Measurements from ENCODE around the gene CLIP4.

The CLIP4 gene

DNA sequence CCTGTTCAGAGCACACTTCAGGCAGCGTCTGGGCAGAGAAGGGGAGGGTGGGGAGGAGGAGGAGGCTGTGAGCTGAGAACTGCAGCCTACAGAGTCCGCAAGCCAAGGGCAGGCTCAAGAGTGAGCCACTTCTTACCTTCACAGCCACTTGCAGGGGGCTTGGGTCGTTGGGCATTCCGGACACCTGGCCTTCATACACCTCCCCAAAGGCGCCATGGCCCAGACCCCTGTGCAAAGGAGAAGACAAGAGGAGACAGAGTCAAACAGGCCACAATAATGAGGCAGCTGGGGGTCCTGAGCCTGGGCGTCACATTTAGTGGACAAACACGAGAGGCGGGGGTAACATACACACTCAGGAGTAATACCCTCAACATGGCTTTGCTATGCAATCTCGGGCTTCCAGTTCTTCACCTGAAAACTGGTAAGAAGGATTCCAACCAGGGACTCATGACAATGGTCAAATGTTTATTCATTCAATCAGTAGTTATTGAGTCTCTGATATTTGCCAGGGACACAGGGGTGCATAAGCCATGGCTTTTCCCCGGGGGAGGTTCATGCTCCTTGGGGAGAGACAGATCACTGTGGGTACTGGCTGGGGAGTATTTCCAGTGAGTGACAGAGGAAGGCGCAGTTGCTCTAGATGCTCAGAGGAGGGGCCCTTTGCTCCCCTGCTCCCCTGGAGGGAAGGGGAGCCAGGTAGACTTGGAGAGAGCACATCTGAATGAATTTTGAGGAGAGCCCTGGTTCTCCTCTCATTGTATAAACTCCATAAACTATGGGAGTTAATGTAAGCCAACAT is 107.4 kb downstream of the CLIP4 start:
- DNase-seq (ENCODE audit: low read depth in 2 of 2): no peak

DNA sequence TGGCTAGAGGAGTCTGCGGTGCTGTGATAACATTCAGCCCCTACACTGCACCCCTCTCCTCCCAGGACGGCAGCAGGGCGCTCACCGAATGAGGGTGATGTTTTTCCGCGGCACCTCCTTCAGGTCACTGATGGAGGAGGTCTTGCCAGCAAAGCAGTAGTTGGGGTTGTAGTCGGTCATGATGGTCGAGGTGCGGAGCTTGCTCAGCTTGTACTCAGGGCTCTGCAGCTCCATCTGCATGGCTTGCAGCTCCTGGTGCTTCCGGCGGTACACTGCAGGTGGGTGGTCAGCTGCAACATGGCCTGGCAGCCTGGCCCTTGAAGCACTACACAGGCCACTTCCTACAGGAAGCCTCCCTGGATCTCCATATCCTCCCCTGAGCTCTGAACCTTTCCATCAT is 108.0 kb downstream of the CLIP4 start:
- DNase-seq (ENCODE audit: low read depth in 2 of 2): no peak

DNA sequence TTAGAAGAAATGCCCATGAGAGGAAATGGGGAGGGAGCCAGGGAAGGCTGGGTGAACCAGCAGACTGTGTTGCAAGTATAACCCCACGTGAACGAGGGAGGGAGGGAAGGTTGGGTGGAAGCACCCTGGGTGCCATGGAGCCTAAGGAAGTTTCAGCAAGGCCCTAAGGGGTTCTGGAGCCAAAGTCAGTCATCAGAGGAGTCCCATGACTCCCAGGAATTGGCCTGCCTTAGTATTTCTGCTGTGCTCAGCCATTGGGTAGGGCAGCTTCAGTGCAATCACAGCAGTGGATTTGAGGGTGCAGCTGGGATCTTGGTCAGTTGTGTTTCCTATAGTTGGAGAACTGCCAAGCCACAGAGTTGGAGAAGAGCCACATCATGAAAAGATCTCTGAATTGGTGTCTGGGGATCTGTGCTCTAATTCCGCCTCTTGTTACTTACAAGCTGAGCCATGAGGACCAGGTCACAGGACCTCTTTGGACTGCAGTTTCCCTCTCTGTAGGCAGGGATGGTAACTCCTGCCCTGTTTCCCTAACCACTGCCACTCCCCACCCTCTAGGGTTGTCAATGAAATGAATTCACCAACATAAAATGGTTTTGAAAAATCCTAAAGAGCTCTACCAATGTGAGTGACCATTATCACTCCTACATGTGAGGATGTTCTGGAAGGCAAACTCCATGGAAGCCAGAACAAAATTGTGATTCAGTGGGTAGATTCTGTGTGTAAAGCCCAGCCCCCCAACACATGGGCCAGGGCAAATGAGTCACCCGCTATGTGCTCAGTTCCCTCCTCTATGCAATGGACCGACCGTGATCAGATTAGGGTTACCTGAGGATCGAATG is 108.9 kb downstream of the CLIP4 start:
- DNase-seq (ENCODE audit: low read depth in 2 of 2): no peak

DNA sequence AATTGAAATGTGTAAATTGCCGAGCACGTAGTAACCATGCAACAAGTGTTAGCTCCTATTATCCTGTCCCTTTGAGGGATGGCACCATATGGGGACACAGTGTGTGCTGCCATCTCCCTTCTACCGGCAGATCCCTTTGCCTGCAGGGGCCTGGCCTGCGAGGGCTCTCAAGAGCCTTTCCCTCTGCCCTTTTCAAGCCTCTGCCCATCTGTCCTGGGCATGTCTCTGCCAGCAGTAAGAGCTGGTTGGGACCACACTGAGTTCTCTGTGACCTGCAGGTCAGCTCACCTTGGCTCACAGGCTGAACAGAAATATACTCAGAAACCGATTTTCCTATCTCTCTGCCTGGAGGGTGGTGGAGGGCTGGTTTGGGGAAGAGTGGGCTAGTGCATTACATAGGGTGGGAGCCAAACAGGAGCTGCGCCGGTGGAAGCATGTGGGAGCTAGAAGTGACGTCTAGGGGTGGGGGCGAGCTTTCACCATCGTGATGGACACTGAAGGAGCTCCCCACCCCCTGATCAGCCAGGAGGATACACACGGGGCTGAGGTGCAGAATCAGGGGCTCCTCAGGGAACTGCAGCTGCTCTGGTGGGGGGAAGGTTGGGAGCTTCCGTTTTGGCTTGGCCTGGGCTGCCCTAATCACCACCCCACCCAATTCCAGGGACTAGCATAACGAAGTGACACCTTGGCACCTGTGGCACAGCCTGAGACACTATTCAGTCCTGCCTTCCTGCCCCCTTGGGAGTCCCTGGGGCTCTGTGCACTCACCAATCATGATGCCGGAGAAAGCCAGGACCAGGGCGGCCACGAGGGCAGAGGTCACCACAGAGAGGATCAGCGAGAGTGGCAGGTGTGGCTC is 109.7 kb downstream of the CLIP4 start:
- DNase-seq (ENCODE audit: low read depth in 2 of 2): no peak

DNA sequence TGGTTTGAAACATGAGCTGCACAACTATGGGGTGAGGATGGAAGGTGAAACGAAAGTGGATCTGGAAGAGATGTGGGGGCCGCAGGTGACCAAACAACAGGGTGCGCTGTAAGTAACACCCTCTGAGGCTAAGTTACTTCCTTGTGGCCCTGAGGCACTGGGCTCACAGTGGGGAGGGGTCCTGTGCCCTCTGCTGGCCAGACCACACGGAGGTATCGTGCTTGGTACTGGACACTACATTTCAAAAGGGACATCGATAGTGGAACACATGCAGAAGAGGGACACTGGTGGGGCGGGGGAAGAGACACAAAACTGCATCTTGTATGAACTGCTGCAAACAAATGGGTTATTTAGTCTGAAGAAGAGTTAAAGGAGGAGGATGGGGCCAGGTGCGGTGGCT is 110.6 kb downstream of the CLIP4 start:
- DNase-seq (ENCODE audit: low read depth in 2 of 2): no peak

DNA sequence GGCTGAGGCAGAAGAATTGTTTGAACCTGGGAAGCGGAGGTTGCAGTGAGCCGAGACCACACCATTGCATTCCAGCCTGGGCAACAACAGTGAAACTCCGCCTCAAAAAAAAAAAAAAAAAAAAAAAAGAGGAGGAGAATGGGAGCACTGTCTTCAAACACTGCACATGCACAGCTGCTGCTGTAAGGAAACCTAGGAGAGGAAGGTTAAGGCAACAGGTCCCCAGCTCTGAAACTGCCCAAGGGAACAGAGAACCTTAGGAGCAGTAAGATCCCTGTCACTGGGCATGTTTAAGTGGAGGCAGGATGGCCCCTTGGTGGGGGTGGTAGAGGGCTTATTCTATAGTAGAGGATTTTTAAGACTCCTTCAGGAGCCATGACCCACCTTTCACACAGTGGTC is 111.2 kb downstream of the CLIP4 start:
- no peak for DNase-seq (ENCODE audit: low read depth in 2 of 2)

DNA sequence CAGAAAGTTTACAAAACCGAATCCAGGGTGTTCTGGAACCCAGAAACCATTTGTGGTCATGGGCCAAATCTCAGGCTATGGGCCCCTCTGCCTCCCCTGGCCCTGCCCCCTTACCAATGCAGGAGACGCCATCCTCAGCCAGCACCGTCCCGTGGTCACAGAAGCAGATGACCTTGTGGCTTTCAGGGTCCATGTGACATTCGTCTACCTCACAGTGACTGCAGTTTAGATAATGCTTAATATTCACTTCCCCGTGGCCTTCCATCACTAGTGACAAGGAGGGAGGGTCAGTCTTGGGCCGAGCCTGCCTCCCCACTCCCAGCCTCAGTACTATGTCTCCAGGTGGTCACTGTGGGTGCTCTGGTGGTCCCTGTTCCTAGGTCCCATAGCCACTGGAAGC is 111.6 kb downstream of the CLIP4 start:
- DNase-seq (ENCODE audit: low read depth in 2 of 2): no peak

DNA sequence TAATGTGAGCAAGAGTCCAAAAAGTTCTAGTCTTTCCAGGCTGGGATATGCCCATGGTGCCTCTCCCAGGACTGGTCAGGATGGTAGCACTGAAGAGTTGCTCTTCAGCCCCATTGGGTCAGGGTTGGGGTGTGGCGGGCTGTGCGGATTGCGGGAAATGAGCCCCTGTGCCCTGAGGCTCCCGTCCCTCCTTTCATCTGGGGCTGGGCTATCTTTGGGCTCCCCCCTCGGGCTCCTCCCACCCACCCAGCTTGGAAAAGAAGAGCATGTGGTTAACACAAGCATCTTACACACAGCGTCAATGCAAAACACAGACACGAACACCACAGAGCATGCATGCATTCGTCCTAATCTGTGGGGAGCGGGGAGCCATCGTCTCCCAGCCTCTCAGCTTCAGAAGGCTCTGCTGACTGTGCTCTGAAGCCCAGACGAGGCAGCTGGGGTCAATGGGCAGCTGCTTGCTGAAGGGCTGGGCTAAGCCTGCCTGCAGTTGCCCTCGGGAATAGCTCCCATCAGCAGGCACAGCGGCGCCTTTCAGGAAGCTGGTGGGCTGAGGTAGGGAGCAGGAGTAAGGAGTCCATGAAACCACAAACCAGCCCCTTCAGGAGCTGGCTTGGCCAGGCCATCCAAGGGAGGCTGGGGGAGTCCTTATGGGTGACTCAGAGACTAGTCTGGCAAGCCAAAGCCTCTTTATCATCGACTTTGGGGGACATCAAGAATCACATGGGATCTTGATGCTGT is 112.9 kb downstream of the CLIP4 start:
- no peak for DNase-seq (ENCODE audit: low read depth in 2 of 2)

DNA sequence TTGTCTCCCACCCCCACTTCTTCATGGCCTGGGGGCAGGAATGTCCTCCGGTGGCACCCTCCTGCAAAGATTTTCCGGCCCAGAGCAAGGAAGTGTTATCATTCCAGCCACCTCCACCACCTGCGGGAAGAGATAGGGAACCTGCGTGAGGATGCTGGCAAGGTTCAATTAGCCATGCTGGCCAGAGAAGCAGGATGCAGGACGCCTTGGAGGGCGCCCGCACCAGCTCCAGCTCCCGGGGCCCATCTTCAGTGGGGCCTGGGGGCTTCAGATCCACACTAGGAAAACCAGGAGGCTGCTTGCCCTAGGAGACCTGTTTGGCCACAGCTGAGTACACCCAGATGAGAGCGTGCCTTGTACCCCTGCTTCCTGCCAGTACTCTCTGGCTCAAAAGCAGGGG is 113.7 kb downstream of the CLIP4 start:
- DNase-seq (ENCODE audit: low read depth in 2 of 2): no peak

DNA sequence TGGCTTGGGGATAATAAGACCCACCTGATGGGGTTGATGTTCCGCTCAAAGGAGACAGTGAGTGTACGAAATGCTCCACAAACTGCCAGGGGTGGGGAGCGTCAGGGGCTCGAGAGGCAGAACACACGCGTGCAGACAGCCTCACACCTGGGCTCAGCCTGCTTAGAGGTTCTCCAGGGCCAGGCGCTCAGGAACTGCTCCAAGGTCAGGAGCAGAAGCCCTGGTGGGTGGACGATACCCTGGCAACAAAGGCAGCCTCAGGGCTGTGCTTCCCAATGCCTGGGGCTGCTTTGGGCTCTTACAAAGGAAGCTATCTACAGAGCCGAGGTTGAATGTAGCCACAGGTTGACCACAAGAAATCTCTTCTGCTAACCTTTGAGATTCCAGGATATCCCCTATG is 114.4 kb downstream of the CLIP4 start:
- DNase-seq (ENCODE audit: low read depth in 2 of 2): no peak

DNA sequence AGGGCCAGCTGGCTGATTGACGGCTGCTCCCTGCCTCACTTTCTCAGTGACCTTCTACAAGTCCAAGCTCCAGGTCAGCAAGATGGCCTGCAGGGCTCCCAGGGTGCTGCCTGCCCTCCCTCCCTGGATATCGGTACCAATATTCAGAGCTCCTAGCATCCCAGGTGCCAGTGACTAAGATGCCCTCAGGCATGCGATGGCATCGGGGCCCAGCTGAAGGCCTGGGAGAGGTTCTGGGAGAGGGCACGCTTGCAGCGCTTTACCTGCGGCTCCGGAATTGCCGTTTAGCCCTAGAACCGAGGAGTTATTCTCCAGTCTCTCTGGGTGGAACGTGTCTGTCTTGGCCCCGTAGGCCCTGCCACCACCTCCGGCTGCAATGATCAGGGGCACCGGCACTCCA is 116.8 kb downstream of the CLIP4 start:
- DNase-seq (ENCODE audit: low read depth in 2 of 2): no peak

DNA sequence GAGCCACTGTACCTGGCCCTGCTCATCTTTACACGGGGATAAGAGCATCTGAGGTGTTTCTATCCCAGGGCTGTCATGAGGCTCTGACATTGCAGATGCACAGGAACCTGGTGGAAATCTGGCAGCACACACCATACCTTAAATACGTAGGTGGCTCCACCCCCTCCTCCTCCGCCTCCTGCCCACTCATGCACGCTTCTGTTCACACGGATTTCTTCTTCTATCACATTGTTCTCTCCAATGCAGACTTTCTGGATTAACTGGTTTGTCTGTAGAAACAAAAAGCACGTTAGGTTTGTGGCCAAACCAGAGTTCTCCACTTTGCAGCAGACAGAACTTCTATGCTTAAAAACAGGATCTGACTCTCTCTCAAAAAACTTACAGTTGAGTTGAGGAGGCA is 118.2 kb downstream of the CLIP4 start:
- no peak for DNase-seq (ENCODE audit: low read depth in 2 of 2)

DNA sequence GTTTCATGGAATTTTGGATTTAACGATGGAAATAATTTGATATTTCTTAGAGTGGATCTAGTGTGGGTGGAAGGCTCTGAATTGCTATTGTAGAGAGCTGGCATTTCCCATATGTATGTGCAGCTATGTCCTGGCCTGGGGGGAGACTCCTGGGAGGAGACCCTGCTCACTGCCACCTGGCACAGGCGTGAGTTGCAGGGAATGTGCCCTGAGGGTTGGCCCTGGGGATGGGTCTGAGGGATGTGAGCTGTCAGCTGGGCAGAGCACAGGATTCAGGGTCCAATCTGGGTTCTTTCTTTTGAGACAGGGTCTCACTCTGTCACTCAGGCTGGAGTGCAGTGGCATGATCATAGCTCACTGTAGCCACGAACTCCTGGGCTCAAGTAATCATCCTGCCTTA is 120.2 kb downstream of the CLIP4 start:
- DNase-seq (ENCODE audit: low read depth in 2 of 2): no peak

DNA sequence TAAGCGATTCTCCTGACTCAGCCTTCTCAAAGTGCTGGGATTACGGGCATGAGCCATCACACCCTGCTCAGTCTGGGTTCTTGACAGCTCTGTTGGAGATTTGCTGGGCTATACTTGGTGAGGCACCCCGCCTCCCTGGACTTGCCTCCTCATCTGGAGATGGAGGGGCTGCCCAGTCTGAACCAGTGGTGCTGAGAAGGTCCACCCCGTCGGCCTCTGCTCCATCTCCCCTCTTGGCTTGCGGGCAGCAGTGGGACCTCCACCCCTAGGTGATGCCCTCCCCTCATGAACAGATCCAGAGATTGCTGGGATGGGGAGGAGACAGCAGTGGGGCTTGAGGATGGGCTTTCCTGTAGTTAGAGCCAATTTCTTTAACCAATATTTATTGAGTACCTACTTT is 120.9 kb downstream of the CLIP4 start:
- DNase-seq (ENCODE audit: low read depth in 2 of 2): no peak

DNA sequence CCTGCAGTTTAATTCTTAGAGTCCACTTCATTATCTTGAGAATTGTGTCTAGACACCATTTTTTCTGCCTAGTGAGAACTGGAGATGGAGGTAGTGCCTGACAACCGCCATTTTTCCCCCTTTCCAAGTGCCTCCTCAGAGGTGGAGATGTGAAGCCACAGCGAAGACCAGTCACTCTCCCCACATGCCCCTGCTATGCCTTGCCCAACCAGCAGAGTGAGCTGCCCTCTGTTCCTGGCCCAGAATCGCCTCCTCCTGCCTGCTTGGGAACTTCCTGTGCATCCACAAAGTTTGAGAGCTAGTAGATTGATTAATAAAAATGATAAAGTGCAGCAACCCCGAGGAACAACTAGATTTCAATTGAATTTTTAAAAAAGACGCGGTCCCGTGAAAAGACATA is 123.3 kb downstream of the CLIP4 start:
- no peak for DNase-seq (ENCODE audit: low read depth in 2 of 2)
